WTC11 (cell line): ENCODE data around the gene LCAT. TPM values are rescaled to one million over a fixed set of nuclear protein-coding genes. Genes with fewer than 3 reads are reported as not detected.

Source experiments
- ATAC-seq: fragments of 200-7000 bp; cut with Tn5 transposase; 2 replicates; pipeline ENCODE4 v1.10.0; 2021; ENCODE audit warnings: mild to moderate bottlenecking, moderate library complexity
- CTCF ChIA-PET: fragments of 300-600 bp; sonication (Branson Sonifier 250); formaldehyde crosslinking; loops from one replicate; lab custom pipeline; 2021; ENCODE audit warnings: antibody characterized with exemption; lab: Charles Lee
- POLR2A ChIA-PET: fragments of 350-600 bp; sonication (Branson Sonifier 250); formaldehyde crosslinking; loops from one replicate; lab custom pipeline; 2021; ENCODE audit warnings: antibody characterized with exemption; lab: Charles Lee
- DNase-seq: peaks from one replicate; pipeline ENCODE4 v3.0.0; 2021; ENCODE audit warnings: low spot score
- H3K27ac Mint-ChIP-seq: 2 replicates; pipeline ENCODE4 v1.8.0; 2021; ENCODE audit warnings: mixed read lengths
- H3K27me3 Mint-ChIP-seq: 2 replicates; pipeline ENCODE4 v1.8.0; 2021; ENCODE audit warnings: low read depth, mild to moderate bottlenecking, moderate library complexity, mixed read lengths
- H3K36me3 Mint-ChIP-seq: 2 replicates; pipeline ENCODE4 v1.8.0; 2021; ENCODE audit warnings: mixed read lengths
- H3K4me1 Mint-ChIP-seq: 2 replicates; pipeline ENCODE4 v1.8.0; 2022; ENCODE audit warnings: mixed read lengths
- H3K4me3 Mint-ChIP-seq: 2 replicates; pipeline ENCODE4 v1.8.0; 2021; ENCODE audit warnings: mild to moderate bottlenecking, moderate library complexity, mixed read lengths
- H3K9me3 Mint-ChIP-seq: 2 replicates; pipeline ENCODE4 v1.8.0; 2021; ENCODE audit warnings: mixed read lengths
- CREM ChIP-seq: sonication (generic); formaldehyde crosslinking; IDR thresholded peaks from 2 replicates; pipeline ENCODE4 v1.8.1; 2022; ENCODE audit warnings: mild to moderate bottlenecking, missing genetic modification reagents, moderate library complexity
- E2F5 ChIP-seq: sonication (generic); formaldehyde crosslinking; IDR thresholded peaks from 2 replicates; pipeline ENCODE4 v1.8.1; 2022; ENCODE audit warnings: mild to moderate bottlenecking, moderate library complexity, missing genetic modification reagents
- ELF4 ChIP-seq: sonication (generic); formaldehyde crosslinking; IDR thresholded peaks from 2 replicates; pipeline ENCODE4 v1.8.1; 2022; ENCODE audit warnings: low read depth, mild to moderate bottlenecking, moderate library complexity, missing genetic modification reagents
- FOXP1 ChIP-seq: sonication (generic); formaldehyde crosslinking; IDR thresholded peaks from 2 replicates; pipeline ENCODE4 v1.8.0; 2022; ENCODE audit warnings: missing genetic modification reagents, mild to moderate bottlenecking, moderate library complexity, borderline replicate concordance
- FOXP4 ChIP-seq: sonication (generic); formaldehyde crosslinking; IDR thresholded peaks from 2 replicates; pipeline ENCODE4 v1.8.0; 2022; ENCODE audit warnings: mild to moderate bottlenecking, missing genetic modification reagents
- JUN ChIP-seq: sonication (generic); formaldehyde crosslinking; IDR thresholded peaks from 2 replicates; pipeline ENCODE4 v1.8.0; 2023; ENCODE audit warnings: mild to moderate bottlenecking, missing genetic modification reagents
- PREB ChIP-seq: sonication (generic); formaldehyde crosslinking; IDR thresholded peaks from 2 replicates; pipeline ENCODE4 v1.8.1; 2022; ENCODE audit warnings: mild to moderate bottlenecking, missing genetic modification reagents, moderate library complexity, borderline replicate concordance
- SMAD3 ChIP-seq: sonication (generic); formaldehyde crosslinking; IDR thresholded peaks from 2 replicates; pipeline ENCODE4 v1.8.0; 2022; ENCODE audit warnings: missing genetic modification reagents, mild to moderate bottlenecking, borderline replicate concordance
- SP1 ChIP-seq: sonication (generic); formaldehyde crosslinking; conservative IDR thresholded peaks from 2 replicates; pipeline ENCODE4 v1.8.1; 2022; ENCODE audit warnings: missing genetic modification reagents
- STAT6 ChIP-seq: sonication (generic); formaldehyde crosslinking; conservative IDR thresholded peaks from 2 replicates; pipeline ENCODE4 v1.8.1; 2023; ENCODE audit warnings: mild to moderate bottlenecking, low read depth, missing genetic modification reagents, moderate library complexity
- ZNF232 ChIP-seq: sonication (generic); formaldehyde crosslinking; IDR thresholded peaks from 2 replicates; pipeline ENCODE4 v1.8.0; 2022; ENCODE audit warnings: mild to moderate bottlenecking, missing genetic modification reagents
- ZNF263 ChIP-seq: sonication (generic); formaldehyde crosslinking; IDR thresholded peaks from 2 replicates; pipeline ENCODE4 v1.8.1; 2022; ENCODE audit warnings: low read depth, mild to moderate bottlenecking, moderate library complexity, missing genetic modification reagents
- ZNF416 ChIP-seq: fragments of 250-450 bp; sonication (Bioruptor Pico); IDR thresholded peaks from 2 replicates; pipeline ENCODE4 v1.9.0; 2021; ENCODE audit warnings: mild to moderate bottlenecking, inconsistent platforms
- total RNA-seq: library from RNA; stranded (reverse); gene quantifications from 3 replicates; pipeline ENCODE4 v1.2.3, GENCODE V29; 2021

The LCAT gene
- total RNA-seq, 1 experiment from 2014 or later, result 38.3 TPM

- Mint-ChIP-seq H3K36me3 (peaks cover 8% of the 10 kb centered on the region), H3K4me3 (no peak overlapping the region), H3K4me1 (no peaks in the 10 kb centered on the region), H3K9me3 (no peaks in the 10 kb centered on the region), H3K27me3 (no peaks in the 10 kb centered on the region), H3K27ac (no peak overlapping the region)
- POLR2A ChIA-PET, result no interaction called here
- no peak for TF ChIP-seq ELF4 (CRISPR knock-in tag)
- DNase-seq (no peak), ATAC-seq (no peak)
- CTCF ChIA-PET, result interaction anchor here (0.6 kb wide), 1 partner anchor 326 kb away, joined by 3 read pairs; no protein-coding TSS in a partner anchor
These were observed 42.2 kb downstream of the LCAT start for GRCh38 chr16:67901734-67902133.

- TF ChIP-seq FOXP4 (CRISPR knock-in tag) (no peak), SMAD3 (no peak)
- no peaks in the 10 kb centered on the region for H3K27me3 Mint-ChIP-seq
- POLR2A ChIA-PET, result interaction anchor here (0.6 kb wide), 1 partner anchor 215 kb away, joined by 5 read pairs; no protein-coding TSS in a partner anchor
- H3K4me3 Mint-ChIP-seq, result no peak overlapping the region
- H3K27ac Mint-ChIP-seq, result peak overlapping the region; percentile 52; the same call in 1 of the 2 replicates
- CTCF ChIA-PET, result interaction anchor here (1.4 to 3.2 kb wide), 4 partner anchors 13 to 234 kb away, joined by 3 to 15 read pairs (median 6); partner anchors contain the start of gene NRN1L
- peaks cover 14% of the 10 kb centered on the region for H3K4me1 Mint-ChIP-seq
- ATAC-seq, result no peak
- no peaks in the 10 kb centered on the region for H3K9me3 Mint-ChIP-seq
- DNase-seq, result no peak
- H3K36me3 Mint-ChIP-seq, result no peaks in the 10 kb centered on the region
These were observed 46.7 kb downstream of the LCAT start for GRCh38 chr16:67897231-67897630.

GRCh38 chr16:67893743-67894399 lies 50.0 kb downstream of the LCAT start:
- no peaks in the 10 kb centered on the region for H3K36me3 Mint-ChIP-seq
- POLR2A ChIA-PET, result interaction anchor here (0.6 to 2.3 kb wide), 5 partner anchors 10 to 85 kb away, joined by 3 to 9 read pairs (median 4); partner anchors contain the start of gene NRN1L
- DNase-seq, result peak; percentile 53

GRCh38 chr16:67892899-67893742 lies 50.8 kb downstream of the LCAT start, which contains the start of gene PSKH1:
Gene PSKH1 (plus strand): TSS chr16:67893254. CDS start chr16:67908750, 15,496 bp downstream.
- H3K4me1 Mint-ChIP-seq, result peaks cover 15% of the 10 kb centered on the region
- CTCF ChIA-PET, result interaction anchor here (0.6 to 3.5 kb wide), 8 partner anchors 9 to 249 kb away, joined by 3 to 34 read pairs (median 3); partner anchors contain the start of gene NRN1L
- H3K27me3 Mint-ChIP-seq, result no peaks in the 10 kb centered on the region
- POLR2A ChIA-PET, result interaction anchor here (0.7 to 2.3 kb wide), 6 partner anchors 9 to 331 kb away, joined by 3 to 9 read pairs (median 3); partner anchors contain the start of genes CTCF and NRN1L
- H3K36me3 Mint-ChIP-seq, result no peaks in the 10 kb centered on the region
- peak; percentile 98 for DNase-seq
- H3K27ac Mint-ChIP-seq, result peak within 1 kb of the TSS; percentile 99
- no peaks in the 10 kb centered on the region for H3K9me3 Mint-ChIP-seq
- peak within 1 kb of the TSS; percentile 97 for H3K4me3 Mint-ChIP-seq
- peak; percentile 99 for ATAC-seq
- TF ChIP-seq FOXP1 (CRISPR knock-in tag) (peak; percentile 76; the same call in 1 of the 2 replicates), ZNF416 (peak; percentile 60; the same call in 1 of the 2 replicates), CREM (CRISPR knock-in tag) (peak; percentile 95), PREB (CRISPR knock-in tag) (no peak), E2F5 (0 out of 2 replicates have a peak, but pooled peaks have one; percentile 20), SP1 (peak; percentile 93; the same call in 1 of the 2 replicates), JUN (CRISPR knock-in tag) (0 out of 2 replicates have a peak, but pooled peaks have one; percentile 52), ZNF232 (CRISPR knock-in tag) (0 out of 2 replicates have a peak, but pooled peaks have one; percentile 48)

More at GRCh38 chr16:67893743-67894399, 50.0 kb downstream of the LCAT start:
- H3K27me3 Mint-ChIP-seq, result no peaks in the 10 kb centered on the region
- CTCF ChIA-PET, result interaction anchor here (0.8 to 3.5 kb wide), 4 partner anchors 10 to 172 kb away, joined by 3 to 34 read pairs (median 4); partner anchors contain the start of genes NRN1L and NUTF2
- H3K4me1 Mint-ChIP-seq, result peaks cover 15% of the 10 kb centered on the region
- no peaks in the 10 kb centered on the region for H3K9me3 Mint-ChIP-seq
- peak overlapping the region; percentile 99 for H3K27ac Mint-ChIP-seq
- ATAC-seq, result no peak
- H3K4me3 Mint-ChIP-seq, result peak overlapping the region; percentile 97
- TF ChIP-seq ZNF263 (0 out of 2 replicates have a peak, but pooled peaks have one; percentile 6), STAT6 (CRISPR knock-in tag) (no peak)
